A549 (cell line): ENCODE measurements around the gene TP53BP2.

Source experiments
- CTCF ChIP-seq: fragments of >200 bp; sonication (Bioruptor Twin); formaldehyde crosslinking; IDR thresholded peaks from 3 replicates; pipeline ENCODE4 v1.5.1; 2016
- EP300 ChIP-seq, 2 experiments: fragments of >200 bp; sonication (Bioruptor Twin); formaldehyde crosslinking; IDR thresholded peaks; 2 replicates in 1 of 2; 3 replicates in 1 of 2; pipeline ENCODE4 v1.6.1; 2016 to 2017
- PBX3 ChIP-seq: IDR thresholded peaks from 2 replicates; pipeline ENCODE4 v1.6.1; 2012
- POLR2A ChIP-seq: IDR thresholded peaks from 2 replicates; pipeline ENCODE4 v1.6.1; 2012; ENCODE audit warnings: mild to moderate bottlenecking, low read length
- POLR2AphosphoS2 ChIP-seq: conservative IDR thresholded peaks from 2 replicates; pipeline ENCODE4 v1.6.1; 2012; ENCODE audit warnings: low read length, improper control_type of control experiment, inconsistent platforms
- REST ChIP-seq: fragments of 200-600 bp; sonication (generic); IDR thresholded peaks from 2 replicates; pipeline ENCODE4 v1.6.1; 2016; ENCODE audit warnings: antibody characterized with exemption, mild to moderate bottlenecking, moderate library complexity

GRCh38 chr1:223784541-223784940 is 61.2 kb downstream of the TP53BP2 start:
- TF ChIP-seq POLR2A = no peak
- no peak for TF ChIP-seq EP300 (IDR thresholded peaks at IDR 0.05)
- no peak for TF ChIP-seq POLR2AphosphoS2
- no peak for TF ChIP-seq PBX3
- no peak for TF ChIP-seq CTCF
- no peak for TF ChIP-seq REST
